ENCODE measurements around the gene ACAP2.

DNA sequence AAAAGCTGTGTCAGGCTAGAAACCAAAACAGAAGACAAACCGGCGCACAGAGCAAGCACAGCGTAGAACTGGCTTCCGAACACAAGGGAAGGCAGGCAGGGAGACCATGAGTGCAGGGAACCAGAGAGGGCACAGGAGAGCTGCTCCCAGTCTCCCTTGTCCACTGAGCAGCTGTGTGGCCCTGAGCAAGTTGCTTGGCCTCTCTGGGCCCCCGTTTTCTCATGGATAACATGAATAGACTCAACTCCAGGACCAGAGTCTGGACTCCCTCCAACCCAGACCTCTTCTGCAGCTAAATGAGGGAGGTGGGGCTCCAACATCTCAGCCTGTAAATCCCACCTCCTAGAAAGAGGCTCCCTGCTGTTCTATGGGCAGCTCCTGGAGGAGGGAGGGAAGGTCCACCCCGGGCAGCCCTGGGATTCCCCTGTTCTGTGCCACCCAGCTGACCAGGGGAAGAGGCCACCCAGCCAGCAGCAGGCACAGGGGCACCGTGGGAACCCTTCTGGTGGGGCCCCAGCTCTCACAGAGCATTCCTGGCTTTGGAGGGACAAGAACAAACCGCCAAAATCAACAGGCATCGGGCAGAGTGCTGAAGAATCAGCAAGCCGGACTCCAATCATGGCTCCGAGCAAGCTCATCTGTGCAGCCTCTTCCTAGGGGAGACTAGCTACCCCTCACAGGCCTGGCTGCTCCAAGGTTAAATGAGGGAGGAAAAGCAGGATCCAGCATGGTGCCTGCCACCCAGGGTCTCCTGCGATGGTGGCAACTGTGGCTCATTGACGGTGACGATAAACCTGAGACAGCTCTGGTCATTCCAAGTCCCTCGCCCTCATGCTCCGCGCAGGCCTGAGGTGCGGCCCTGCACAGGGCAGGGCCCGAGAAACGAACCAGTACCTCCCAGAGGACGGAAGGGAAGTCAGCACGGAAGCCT is 187.0 kb downstream of the ACAP2 start:
- TF ChIP-seq, protein P1, sequence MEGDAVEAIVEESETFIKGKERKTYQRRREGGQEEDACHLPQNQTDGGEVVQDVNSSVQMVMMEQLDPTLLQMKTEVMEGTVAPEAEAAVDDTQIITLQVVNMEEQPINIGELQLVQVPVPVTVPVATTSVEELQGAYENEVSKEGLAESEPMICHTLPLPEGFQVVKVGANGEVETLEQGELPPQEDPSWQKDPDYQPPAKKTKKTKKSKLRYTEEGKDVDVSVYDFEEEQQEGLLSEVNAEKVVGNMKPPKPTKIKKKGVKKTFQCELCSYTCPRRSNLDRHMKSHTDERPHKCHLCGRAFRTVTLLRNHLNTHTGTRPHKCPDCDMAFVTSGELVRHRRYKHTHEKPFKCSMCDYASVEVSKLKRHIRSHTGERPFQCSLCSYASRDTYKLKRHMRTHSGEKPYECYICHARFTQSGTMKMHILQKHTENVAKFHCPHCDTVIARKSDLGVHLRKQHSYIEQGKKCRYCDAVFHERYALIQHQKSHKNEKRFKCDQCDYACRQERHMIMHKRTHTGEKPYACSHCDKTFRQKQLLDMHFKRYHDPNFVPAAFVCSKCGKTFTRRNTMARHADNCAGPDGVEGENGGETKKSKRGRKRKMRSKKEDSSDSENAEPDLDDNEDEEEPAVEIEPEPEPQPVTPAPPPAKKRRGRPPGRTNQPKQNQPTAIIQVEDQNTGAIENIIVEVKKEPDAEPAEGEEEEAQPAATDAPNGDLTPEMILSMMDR (conservative IDR thresholded peaks at IDR 0.05), result no peak
- no peak for TF ChIP-seq ZFX (IDR thresholded peaks at IDR 0.05)
